Posterior cingulate gyrus (tissue), 11 donors: Measurements from ENCODE around the gene HDAC8.
"Not testable (repeated sequence)": the region's sequence is repeated elsewhere in the genome, so short reads cannot be mapped to it uniquely, and the experiment has no call there.

ENCODE experiments used
- DNase-seq, 10 donors: peaks; one replicate each; pipeline versions ENCODE4 v3.0.0 to v3.0.0-alpha.2; 2020 to 2021; ENCODE audit warnings: mixed read lengths in 3 of 10
- intact Hi-C: fragments of 100-400 bp; cut with DNase I; formaldehyde crosslinking; loops from one replicate; pipeline ENCODE4 v1.15.1; 2023

The HDAC8 gene

DNA sequence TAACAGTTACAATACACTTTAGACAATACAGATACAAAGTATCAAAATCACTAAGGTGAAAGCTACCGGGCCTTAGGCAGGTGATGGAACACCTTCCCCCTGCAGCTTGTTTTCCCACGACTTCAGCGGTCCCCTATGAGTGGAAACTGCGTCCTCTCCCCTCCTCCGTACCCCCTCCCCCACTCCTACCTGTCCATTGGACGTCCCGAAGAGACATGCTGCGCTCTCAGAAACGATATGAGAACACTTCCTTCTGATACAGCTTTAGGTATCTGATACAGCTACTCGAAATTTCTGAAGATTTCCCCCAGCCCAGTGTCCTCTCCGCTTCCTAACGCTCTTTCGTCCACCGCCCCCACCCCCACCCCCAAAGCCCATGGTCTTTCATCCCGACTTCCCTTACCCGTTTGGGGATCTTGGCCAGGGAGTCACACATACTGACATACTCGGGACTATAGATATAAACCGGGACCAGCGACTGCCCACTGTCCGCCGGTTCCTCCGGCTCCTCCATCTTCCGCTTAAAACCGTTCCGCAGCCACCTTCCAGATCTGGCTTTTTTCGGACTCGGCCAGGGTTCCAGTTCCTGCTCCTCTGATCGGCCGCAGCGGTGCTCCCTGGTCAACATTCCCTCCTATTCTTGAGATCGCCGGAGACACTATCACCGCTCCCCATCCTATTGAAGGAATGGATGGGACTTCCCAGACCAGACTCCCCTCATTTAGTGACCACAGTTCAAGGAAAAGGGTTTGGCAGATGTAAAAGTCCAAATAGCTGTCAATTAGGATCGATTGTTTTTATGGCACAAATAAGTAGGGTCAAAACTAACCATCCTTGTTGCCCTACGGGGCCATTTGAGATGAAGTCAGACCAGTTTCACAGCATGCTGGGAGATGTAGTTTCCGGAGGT lies at the start of gene HDAC8:
TSS of gene HDAC8 (minus strand) at position 596 of the 910 bp plus-strand sequence. CDS start at position 514, 82 bp downstream.
- intact Hi-C loops = loop anchor here (10.0 kb wide), 1 partner anchor 268 kb away; the partner anchor contains the start of gene CITED1
- peak; percentile 26 to 94 (median 62) for DNase-seq

GRCh38 chrX:72621625-72622485 lies 49.2 kb upstream of the HDAC8 start:
- intact Hi-C loops = no loop called here
- no peak for DNase-seq

- no peak for DNase-seq
- intact Hi-C loops = no loop called here
These were observed 48.5 kb upstream of the HDAC8 start for GRCh38 chrX:72621163-72621562.

DNA sequence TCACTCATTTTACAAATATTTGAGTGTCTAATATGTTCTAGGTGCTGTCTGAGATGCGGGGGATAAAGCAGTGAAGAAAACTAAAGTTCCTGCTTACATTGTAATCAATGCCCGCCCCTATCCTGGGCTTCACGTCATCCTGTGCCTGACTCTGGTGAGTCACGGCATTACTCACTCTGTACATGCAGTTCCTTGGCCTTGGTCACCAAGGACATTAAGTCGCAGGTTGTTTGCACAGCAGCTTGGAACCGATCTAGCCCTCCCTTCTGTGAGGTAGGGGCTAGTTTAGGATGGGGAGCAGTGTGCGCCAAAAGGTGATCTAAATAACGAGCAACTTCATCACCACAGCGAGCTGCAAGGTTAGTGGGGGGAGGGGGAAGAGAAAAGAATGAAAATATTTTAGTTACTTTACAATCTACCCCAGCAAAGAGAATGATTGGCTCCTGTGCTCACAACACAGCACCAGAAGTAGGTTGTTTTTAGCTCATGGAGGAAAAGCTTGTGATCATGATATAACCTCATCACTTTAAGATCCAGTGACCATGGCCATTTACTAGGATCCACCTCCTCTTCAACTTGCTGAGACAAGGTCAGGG lies 48.0 kb upstream of the HDAC8 start:
- no peak for DNase-seq
- intact Hi-C loops = no loop called here

DNA sequence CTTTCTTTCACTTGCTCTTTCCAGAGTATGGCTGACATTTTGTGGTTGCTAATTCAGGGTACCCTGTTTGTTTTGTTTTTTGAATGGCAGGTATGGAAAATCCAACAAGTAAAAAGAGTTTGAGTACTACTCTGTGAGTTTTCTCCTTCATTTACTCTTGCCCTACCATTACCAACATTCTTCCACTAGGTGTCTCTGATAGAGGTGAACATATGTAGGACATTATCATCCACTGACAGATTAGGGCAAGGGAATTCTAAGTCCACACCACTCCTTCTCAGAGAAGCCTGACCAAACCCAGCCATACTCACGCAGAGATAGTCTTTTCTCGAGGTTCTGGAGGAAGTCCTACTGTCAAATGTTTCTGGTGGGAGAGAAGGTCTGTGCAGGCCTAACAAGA lies 36.7 kb upstream of the HDAC8 start:
- DNase-seq = no peak
- intact Hi-C loops = no loop called here

DNA sequence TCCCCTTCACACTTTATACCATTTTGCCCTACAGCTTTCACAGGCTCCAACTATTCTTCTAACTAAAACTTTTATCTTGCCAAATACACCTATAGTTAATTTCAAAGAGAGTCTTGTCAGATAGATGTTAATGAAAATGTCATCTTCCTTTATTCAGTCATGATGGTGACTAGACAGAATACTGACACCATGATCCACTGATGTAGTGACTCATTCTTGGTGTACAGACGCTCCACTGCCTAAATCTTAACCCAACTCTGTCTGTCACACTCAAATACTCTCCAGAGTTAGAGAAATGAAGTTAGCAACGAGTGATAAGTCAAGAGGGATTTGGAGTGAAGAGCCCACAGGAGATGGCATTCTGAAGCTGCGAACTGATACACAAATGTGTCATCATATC lies 32.1 kb upstream of the HDAC8 start:
- DNase-seq = no peak
- intact Hi-C loops = no loop called here

- no peak for DNase-seq
- intact Hi-C loops = no loop called here
These were observed 31.5 kb upstream of the HDAC8 start for GRCh38 chrX:72604112-72604511.

GRCh38 chrX:72591038-72591437 lies 18.4 kb upstream of the HDAC8 start:
- intact Hi-C loops, DNase-seq: not testable (repeated sequence)

- DNase-seq = no peak
- intact Hi-C loops = no loop called here
These were observed 11.5 kb upstream of the HDAC8 start for GRCh38 chrX:72584163-72584562.

DNA sequence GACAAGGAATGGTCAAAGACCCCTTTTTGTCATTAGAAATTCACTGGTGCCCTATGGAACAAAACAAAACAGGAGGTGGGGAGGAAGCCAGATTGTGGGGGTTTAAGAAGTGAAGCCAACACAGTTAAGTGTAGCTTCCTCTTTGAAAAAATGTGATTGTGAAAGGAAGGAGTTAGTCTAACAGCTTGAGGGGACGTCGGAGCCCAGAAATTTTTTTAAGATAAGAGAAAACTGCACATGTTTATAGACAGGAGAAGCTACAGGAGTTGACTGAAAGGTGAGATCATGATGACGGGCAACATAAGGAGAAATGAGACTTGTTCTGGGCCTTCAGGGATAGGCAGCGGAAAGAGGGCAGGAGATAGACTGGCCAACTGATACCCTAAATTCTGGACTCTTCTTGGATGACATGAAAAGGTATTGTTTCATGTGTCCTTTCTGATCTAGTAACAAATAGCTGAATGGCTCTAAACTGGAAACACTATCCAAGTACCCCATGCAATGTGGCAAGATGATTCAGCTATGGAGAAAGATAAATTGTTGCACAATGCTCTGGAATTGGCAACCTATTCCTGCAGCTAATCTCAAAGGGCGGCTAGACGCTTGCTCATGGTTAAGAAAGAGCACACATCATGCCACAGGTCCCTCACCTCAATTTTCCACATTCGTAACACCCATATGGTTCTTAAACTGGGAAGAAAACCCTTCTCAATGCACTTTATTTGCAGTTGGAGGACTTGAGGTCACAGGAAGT lies 3.7 kb upstream of the HDAC8 start:
- intact Hi-C loops = loop anchor here (10.0 kb wide), 1 partner anchor 272 kb away; the partner anchor contains the start of gene CITED1
- DNase-seq = no peak

DNA sequence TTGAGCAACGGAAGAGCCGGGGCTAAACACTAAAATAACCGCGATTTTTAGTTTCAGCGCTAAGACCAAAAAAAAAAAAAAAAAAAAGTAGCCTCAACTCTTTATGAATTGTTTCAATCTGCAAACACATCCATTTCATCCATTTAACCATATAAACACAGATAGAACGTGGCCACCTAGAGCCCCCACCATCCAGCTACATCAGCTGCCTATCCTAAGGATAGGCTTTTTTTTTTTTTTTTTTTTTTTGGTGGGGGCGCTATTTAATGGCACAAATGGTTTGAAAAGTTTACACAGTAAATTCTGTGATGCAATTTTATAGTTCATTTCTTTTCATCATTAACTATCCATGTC lies 492 bp upstream of the HDAC8 start:
- no peak for DNase-seq
- intact Hi-C loops = loop anchor here (10.0 kb wide), 1 partner anchor 268 kb away; the partner anchor contains the start of gene CITED1

GRCh38 chrX:72569786-72570185 lies 2.9 kb downstream of the HDAC8 start:
- DNase-seq = no peak
- intact Hi-C loops = loop anchor here (10.0 kb wide), 1 partner anchor 265 kb away; the partner anchor contains the start of gene CITED1

- intact Hi-C loops = no loop called here
- no peak for DNase-seq
These were observed 4.1 kb downstream of the HDAC8 start for GRCh38 chrX:72568406-72569092.

DNA sequence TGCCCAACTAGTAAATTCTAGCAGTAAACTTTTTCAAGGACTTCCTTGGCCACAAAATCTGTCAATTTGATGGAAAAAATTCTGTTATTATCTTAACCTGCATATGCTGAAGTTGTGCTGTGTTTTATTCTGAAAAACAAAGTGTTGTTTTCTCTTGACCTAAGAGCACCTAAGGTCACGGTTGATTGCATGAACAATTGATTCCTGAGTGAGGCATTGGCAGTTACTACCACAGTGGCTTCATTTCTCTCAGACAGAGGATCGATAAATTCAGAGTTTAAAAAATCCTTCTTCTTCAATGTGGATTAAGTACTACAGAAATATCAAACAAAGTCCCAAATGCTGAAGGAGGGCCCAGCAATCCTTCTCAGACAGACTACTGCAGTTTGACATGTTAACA lies 6.2 kb downstream of the HDAC8 start:
- no peak for DNase-seq
- intact Hi-C loops = no loop called here

DNA sequence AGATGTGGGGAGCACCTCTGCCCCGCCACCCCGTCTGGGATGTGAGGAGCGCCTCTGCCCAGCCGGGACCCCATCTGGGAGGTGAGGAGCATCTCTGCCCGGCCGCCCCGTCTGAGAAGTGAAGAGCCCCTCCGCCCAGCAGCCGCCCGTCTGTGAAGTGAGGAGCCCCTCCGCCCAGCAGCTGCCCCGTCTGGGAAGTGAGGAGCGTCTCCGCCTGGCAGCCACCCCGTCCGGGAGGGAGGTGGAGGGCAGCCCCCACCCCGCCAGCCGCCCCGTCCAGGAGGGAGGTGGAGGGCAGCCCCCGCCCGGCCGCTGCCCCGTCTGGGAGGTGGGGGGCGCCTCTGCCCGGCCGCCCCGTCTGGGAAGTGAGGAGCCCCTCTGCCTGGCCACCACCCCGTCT lies 13.0 kb downstream of the HDAC8 start:
- intact Hi-C loops, DNase-seq: not testable (repeated sequence)

DNA sequence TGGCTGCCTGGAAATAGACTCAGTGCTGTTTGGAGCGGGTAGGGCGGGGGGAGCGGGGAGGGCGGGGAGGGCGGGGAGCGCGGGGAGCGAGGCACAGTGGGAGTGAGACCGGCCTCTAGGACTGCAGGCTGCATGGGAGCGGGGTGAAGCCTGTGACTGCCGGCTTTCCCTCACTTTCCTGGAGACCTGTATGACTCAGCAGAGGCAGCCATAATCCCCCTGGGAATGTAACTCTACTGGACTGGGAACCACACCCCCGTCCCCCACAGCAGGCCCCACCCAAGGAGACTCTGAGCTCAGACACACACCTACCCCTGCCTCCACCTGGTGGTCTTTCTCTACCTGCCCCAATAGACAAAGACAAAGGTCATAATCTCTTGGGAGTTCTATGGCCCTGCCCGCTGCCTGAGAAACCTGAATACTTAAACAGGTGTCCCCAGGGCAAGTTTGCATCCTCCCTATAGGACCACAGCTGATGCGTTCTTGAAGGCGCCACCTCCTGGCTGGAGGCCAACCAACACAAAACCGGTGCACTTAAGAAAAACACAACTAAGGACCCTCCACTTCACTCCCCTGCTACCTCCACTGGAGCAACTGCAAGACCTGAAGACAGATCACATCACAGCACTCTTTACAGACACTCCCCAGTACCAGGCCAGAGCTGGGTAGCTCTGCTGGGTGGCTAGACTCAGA lies 18.0 kb downstream of the HDAC8 start:
- DNase-seq = no peak
- intact Hi-C loops = no loop called here

GRCh38 chrX:72552443-72552842 lies 20.2 kb downstream of the HDAC8 start:
- DNase-seq, intact Hi-C loops: not testable (repeated sequence)

- no peak for DNase-seq
- intact Hi-C loops = loop anchor here (10.0 kb wide), 1 partner anchor 301 kb away; no protein-coding TSS in a partner anchor
These were observed 26.7 kb downstream of the HDAC8 start for GRCh38 chrX:72545990-72546389.

DNA sequence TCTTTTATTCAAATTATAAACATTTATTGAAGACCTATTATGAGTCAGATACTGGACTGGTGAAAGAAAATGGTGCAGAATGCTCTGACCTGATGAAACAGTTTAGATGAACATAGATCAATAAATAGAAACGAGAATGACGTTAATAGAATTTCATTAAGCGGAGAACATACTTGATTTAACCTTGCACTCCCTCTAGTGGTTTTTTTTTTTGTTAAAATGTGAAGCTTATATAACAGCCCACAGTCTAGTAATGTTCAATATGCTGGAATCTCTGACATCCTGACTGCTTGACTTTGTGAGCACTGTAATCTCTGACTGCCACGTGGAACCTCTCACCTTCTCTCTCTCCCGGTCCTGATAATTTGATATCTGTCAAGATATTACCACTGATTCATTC lies 32.3 kb downstream of the HDAC8 start:
- DNase-seq = no peak
- intact Hi-C loops = loop anchor here (10.0 kb wide), 1 partner anchor 296 kb away; no protein-coding TSS in a partner anchor
